ENCODE data around the gene CPXM2.

The CPXM2 gene

DNA sequence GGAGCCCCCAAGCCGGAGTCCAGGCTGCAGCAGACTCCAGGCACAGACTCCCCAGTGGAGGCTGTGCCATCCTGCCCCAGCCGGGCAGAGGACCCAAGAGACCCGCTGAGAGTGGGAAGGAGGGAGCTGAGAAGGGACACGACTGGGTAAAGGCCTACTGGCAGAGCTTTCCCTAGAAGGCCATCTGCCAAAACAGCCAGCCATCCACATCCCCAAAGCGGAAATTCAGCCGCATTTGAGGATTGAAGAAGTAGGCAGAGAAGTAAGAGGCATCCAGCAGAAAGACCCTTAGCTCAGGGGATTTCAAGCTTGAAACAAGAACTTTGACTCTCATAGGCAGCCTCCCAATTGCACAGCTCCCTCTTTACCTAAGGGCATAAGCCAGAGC, 857 bp downstream of the CPXM2 start:
- no peak for TF ChIP-seq Cebpa-rat (IDR thresholded peaks at IDR 0.05)
- Histone ChIP-seq H3K4me2 (no peak overlapping the region), H3K4me3 (no peak overlapping the region), H3K27ac (no peak overlapping the region), H3K9me3 (replicated peaks in 1 of 11) (no peaks in the 10 kb centered on the region), H3K27me3 (no peaks in the 10 kb centered on the region), H3K9ac (no peak overlapping the region), H4K20me1 (no peaks in the 10 kb centered on the region), H3K36me3 (no peaks in the 10 kb centered on the region), H3K4me1 (peaks cover 0 to 11% (median 5%) of the 10 kb centered on the region in 10 experiments; a peak in 7 of 20 replicates)

DNA sequence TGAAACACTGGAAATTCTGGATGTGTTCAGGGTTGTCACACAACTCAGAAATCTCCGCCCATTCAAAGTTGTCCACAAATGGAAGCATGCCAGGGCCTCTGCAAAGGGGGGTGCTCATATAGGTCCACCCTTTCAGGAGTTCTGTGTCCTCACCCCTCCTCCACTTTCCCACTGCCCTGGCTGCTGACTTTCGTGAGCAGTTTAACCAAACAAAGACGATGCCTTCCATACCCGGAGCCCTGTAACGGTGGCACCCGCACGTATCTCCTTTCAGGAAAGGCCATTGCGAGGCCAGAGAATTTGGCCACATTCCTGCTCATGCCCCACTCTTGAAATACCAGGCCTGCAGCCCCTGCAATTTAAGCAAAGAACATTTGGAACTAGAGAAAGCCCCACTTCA, 1.4 kb downstream of the CPXM2 start:
- H3K4me3 ChIP-seq = no peak overlapping the region
- TF ChIP-seq Cebpa-rat (IDR thresholded peaks at IDR 0.05) = no peak
- no peaks in the 10 kb centered on the region for H3K27me3 ChIP-seq
- H4K20me1 ChIP-seq = no peaks in the 10 kb centered on the region
- H3K36me3 ChIP-seq = no peaks in the 10 kb centered on the region
- no peak overlapping the region for H3K9ac ChIP-seq
- H3K9me3 ChIP-seq (replicated peaks in 1 of 11) = no peaks in the 10 kb centered on the region
- H3K4me2 ChIP-seq = no peak overlapping the region
- H3K4me1 ChIP-seq = peaks cover 0 to 11% (median 5%) of the 10 kb centered on the region in 10 experiments; a peak in 7 of 20 replicates
- H3K27ac ChIP-seq = no peak overlapping the region

GRCh38 chr10:123889821-123890220, 1.8 kb downstream of the CPXM2 start:
- Histone ChIP-seq H3K27me3 (no peaks in the 10 kb centered on the region), H3K9ac (no peak overlapping the region), H3K9me3 (replicated peaks in 1 of 11) (no peaks in the 10 kb centered on the region), H3K27ac (no peak overlapping the region), H3K4me3 (no peak overlapping the region), H3K36me3 (no peaks in the 10 kb centered on the region), H3K4me1 (peaks cover 0 to 11% (median 5%) of the 10 kb centered on the region in 10 experiments; a peak in 7 of 20 replicates), H3K4me2 (no peak overlapping the region), H4K20me1 (no peaks in the 10 kb centered on the region)
- TF ChIP-seq Cebpa-rat (IDR thresholded peaks at IDR 0.05) = no peak

GRCh38 chr10:123888751-123889150, 2.9 kb downstream of the CPXM2 start:
- no peaks in the 10 kb centered on the region for H3K27me3 ChIP-seq
- H3K27ac ChIP-seq = no peak overlapping the region
- H3K36me3 ChIP-seq = no peaks in the 10 kb centered on the region
- no peak for TF ChIP-seq Cebpa-rat (IDR thresholded peaks at IDR 0.05)
- no peak overlapping the region for H3K9ac ChIP-seq
- H3K4me2 ChIP-seq = no peak overlapping the region
- H3K4me1 ChIP-seq = peaks cover 0 to 11% (median 5%) of the 10 kb centered on the region in 10 experiments; a peak in 7 of 20 replicates
- no peak overlapping the region for H3K4me3 ChIP-seq
- no peaks in the 10 kb centered on the region for H3K9me3 ChIP-seq (replicated peaks in 1 of 11)
- no peaks in the 10 kb centered on the region for H4K20me1 ChIP-seq

GRCh38 chr10:123888256-123888655, 3.4 kb downstream of the CPXM2 start:
- Histone ChIP-seq H3K27ac (no peak overlapping the region), H3K27me3 (no peaks in the 10 kb centered on the region), H3K9me3 (replicated peaks in 1 of 11) (no peaks in the 10 kb centered on the region), H3K4me3 (no peak overlapping the region), H3K4me2 (no peak overlapping the region), H3K4me1 (peaks cover 0 to 11% (median 5%) of the 10 kb centered on the region in 10 experiments; a peak in 7 of 20 replicates), H4K20me1 (no peaks in the 10 kb centered on the region), H3K36me3 (no peaks in the 10 kb centered on the region), H3K9ac (no peak overlapping the region)
- TF ChIP-seq Cebpa-rat (IDR thresholded peaks at IDR 0.05) = no peak

- Histone ChIP-seq H3K27me3 (no peaks in the 10 kb centered on the region), H3K36me3 (no peaks in the 10 kb centered on the region)
- TF ChIP-seq Cebpa-rat (IDR thresholded peaks at IDR 0.05) = no peak
Measured at GRCh38 chr10:123886292-123886691, 5.3 kb downstream of the CPXM2 start.

GRCh38 chr10:123885406-123886170, 6.0 kb downstream of the CPXM2 start:
- H3K27ac ChIP-seq = no peak overlapping the region
- no peaks in the 10 kb centered on the region for H3K36me3 ChIP-seq
- H3K27me3 ChIP-seq = no peaks in the 10 kb centered on the region

More at GRCh38 chr10:123886292-123886691, 5.3 kb downstream of the CPXM2 start:
- H3K9ac ChIP-seq = no peak overlapping the region
- H3K4me3 ChIP-seq = no peak overlapping the region
- H3K9me3 ChIP-seq (replicated peaks in 1 of 11) = no peaks in the 10 kb centered on the region
- no peak overlapping the region for H3K4me2 ChIP-seq
- no peaks in the 10 kb centered on the region for H4K20me1 ChIP-seq
- H3K27ac ChIP-seq = no peak overlapping the region
- H3K4me1 ChIP-seq = peaks cover 0 to 11% (median 5%) of the 10 kb centered on the region in 10 experiments; a peak in 7 of 20 replicates

DNA sequence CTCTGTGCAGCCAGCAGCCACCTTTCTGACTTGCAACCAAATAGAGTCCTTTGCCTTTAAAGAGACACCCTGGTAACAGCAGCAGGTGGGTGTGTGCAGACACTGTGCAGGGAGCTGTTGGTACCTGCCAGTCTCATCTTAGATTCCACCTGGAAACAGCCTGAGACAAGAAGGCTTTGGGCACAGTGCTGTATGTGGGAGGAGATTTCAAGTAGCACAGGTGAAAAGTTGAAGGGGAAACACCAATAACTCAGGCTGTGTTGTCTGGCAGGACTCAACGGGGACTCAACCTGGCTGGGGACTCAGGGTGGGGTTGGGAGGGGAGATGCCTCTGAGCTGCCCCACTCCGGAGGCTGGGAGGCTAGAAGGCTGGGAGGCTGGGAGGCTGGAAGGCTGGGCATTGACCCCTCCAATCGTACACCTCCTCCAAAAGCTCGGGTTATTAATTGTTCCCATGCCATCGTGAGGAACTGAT, 6.7 kb downstream of the CPXM2 start:
- H3K4me1 ChIP-seq = peaks cover 0 to 11% (median 5%) of the 10 kb centered on the region in 10 experiments; a peak in 7 of 20 replicates
- no peak overlapping the region for H3K27ac ChIP-seq
- H3K27me3 ChIP-seq = no peaks in the 10 kb centered on the region
- TF ChIP-seq Cebpa-rat (IDR thresholded peaks at IDR 0.05) = no peak
- H3K4me3 ChIP-seq = no peak overlapping the region
- H3K36me3 ChIP-seq = no peaks in the 10 kb centered on the region
- no peaks in the 10 kb centered on the region for H3K9me3 ChIP-seq (replicated peaks in 1 of 11)
- no peak overlapping the region for H3K4me2 ChIP-seq
- no peak overlapping the region for H3K9ac ChIP-seq
- no peaks in the 10 kb centered on the region for H4K20me1 ChIP-seq

More at GRCh38 chr10:123885406-123886170, 6.0 kb downstream of the CPXM2 start:
- no peaks in the 10 kb centered on the region for H4K20me1 ChIP-seq
- no peak overlapping the region for H3K4me2 ChIP-seq
- H3K9me3 ChIP-seq (replicated peaks in 1 of 11) = no peaks in the 10 kb centered on the region
- no peak overlapping the region for H3K4me3 ChIP-seq
- TF ChIP-seq Cebpa-rat (IDR thresholded peaks at IDR 0.05) = no peak
- H3K9ac ChIP-seq = no peak overlapping the region
- peaks cover 0 to 11% (median 5%) of the 10 kb centered on the region in 10 experiments; a peak in 7 of 20 replicates for H3K4me1 ChIP-seq

DNA sequence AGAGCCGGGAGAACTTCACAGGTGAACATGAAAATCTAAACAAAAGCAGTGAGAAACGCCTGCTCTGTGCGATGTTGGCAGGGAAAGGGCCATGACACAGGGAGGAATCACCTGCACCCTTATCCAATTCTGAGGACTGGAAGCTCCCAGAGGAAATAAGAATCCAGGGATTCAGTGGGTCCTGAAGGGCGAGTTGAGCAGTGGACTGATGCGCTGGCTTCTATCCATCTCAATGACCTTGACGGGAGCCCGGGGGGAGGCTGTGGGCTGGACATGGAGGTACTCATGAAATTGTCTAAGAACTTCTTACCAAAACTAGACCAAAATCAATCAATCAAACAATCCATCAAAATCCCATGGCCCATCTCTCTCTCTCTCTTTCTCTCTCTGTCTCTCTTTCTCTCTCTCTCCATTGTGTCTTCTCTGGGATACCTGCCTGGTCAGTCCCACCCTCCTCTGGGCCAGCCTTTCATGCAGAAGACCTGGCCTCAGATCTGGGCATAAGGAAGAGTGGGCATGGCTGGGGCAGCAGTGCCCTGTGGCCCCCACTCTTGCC, 7.2 kb downstream of the CPXM2 start:
- H3K27ac ChIP-seq = no peak overlapping the region
- H3K4me2 ChIP-seq = no peak overlapping the region
- H4K20me1 ChIP-seq = no peaks in the 10 kb centered on the region
- H3K4me3 ChIP-seq = no peak overlapping the region
- no peaks in the 10 kb centered on the region for H3K27me3 ChIP-seq
- H3K4me1 ChIP-seq = peaks cover 0 to 11% (median 5%) of the 10 kb centered on the region in 10 experiments; a peak in 7 of 20 replicates
- H3K36me3 ChIP-seq = no peaks in the 10 kb centered on the region
- TF ChIP-seq Cebpa-rat (IDR thresholded peaks at IDR 0.05) = no peak
- no peaks in the 10 kb centered on the region for H3K9me3 ChIP-seq (replicated peaks in 1 of 11)
- no peak overlapping the region for H3K9ac ChIP-seq
